Left renal pelvis (tissue), 4 donors: ENCODE measurements around the gene AGXT2. TPM values are rescaled to one million over a fixed set of nuclear protein-coding genes. Genes with fewer than 3 reads are reported as not detected.

ENCODE experiments used
- DNase-seq, 4 donors: peaks; one replicate each; pipeline ENCODE4 v3.0.0-alpha.2; 2013; ENCODE audit warnings: low read depth in 4 of 4, low spot score in 3 of 4
- polyA plus RNA-seq, 4 donors: library from polyadenylated mRNA; unstranded; fragments of 120-200 nt; gene quantifications; one replicate each; pipeline ENCODE4 v1.2.1, GENCODE V29; 2013; ENCODE audit not compliant: insufficient read length in 4 of 4

AGXT2 gene
- polyA plus RNA-seq, 4 donors: 1.4 to 52.4 (median 39.9) TPM

- no peak for DNase-seq
These were observed 24.2 kb downstream of the AGXT2 start for GRCh38 chr5:35023391-35024178.

GRCh38 chr5:35016174-35017051 is 31.3 kb downstream of the AGXT2 start:
- no peak for DNase-seq

GRCh38 chr5:35015063-35015462 is 32.7 kb downstream of the AGXT2 start:
- no peak for DNase-seq

- DNase-seq: no peak
These were observed 35.0 kb downstream of the AGXT2 start for GRCh38 chr5:35012796-35013195.

GRCh38 chr5:35012365-35012764 is 35.4 kb downstream of the AGXT2 start:
- DNase-seq: no peak

GRCh38 chr5:35010676-35011075 is 37.1 kb downstream of the AGXT2 start:
- DNase-seq: no peak

- no peak for DNase-seq
These were observed 38.1 kb downstream of the AGXT2 start for GRCh38 chr5:35009657-35010056.

GRCh38 chr5:35009019-35009418 is 38.7 kb downstream of the AGXT2 start:
- DNase-seq: no peak

GRCh38 chr5:35004771-35005170 is 43.0 kb downstream of the AGXT2 start:
- no peak for DNase-seq

- no peak for DNase-seq
These were observed 43.5 kb downstream of the AGXT2 start for GRCh38 chr5:35004200-35004599.

- peak in 3 of 4 donors; percentile 24 to 35 (median 29) for DNase-seq
These were observed 44.5 kb downstream of the AGXT2 start for GRCh38 chr5:35003018-35003957.

- no peak for DNase-seq
These were observed 45.3 kb downstream of the AGXT2 start for GRCh38 chr5:35002459-35002858.

GRCh38 chr5:35001842-35002241 is 45.9 kb downstream of the AGXT2 start:
- DNase-seq: no peak

GRCh38 chr5:34998058-34998789 is 49.5 kb downstream of the AGXT2 start:
- DNase-seq: no peak

- DNase-seq: no peak
These were observed 51.5 kb downstream of the AGXT2 start for GRCh38 chr5:34996261-34996660.

GRCh38 chr5:34993951-34994350 is 53.8 kb downstream of the AGXT2 start:
- DNase-seq: no peak

- no peak for DNase-seq
These were observed 56.1 kb downstream of the AGXT2 start for GRCh38 chr5:34991486-34992238.

- no peak for DNase-seq
These were observed 60.8 kb downstream of the AGXT2 start for GRCh38 chr5:34986965-34987364.

- no peak for DNase-seq
These were observed 64.9 kb downstream of the AGXT2 start for GRCh38 chr5:34982823-34983222.
